GM18507 (cell line): ENCODE results near the gene TBCD.
A peak's percentile ranks its signal among the peaks of the same experiment; 100 is the strongest.

Source experiments
- DNase-seq: peaks from one replicate; pipeline ENCODE4 v3.0.0; 2011; ENCODE audit warnings: low read depth; ENCODE audit not compliant: insufficient read length; ENCODE audit errors: extremely low spot score
- FAIRE-seq: peaks from 2 replicates; lab custom pipeline; 2011; peaks lifted over from hg19 to GRCh38; lab: Jason Lieb, UNC

Gene TBCD

GRCh38 chr17:82862737-82863382 is 111.0 kb downstream of the TBCD start:
- FAIRE-seq: no peak

GRCh38 chr17:82863383-82863940 is 111.6 kb downstream of the TBCD start:
- FAIRE-seq (no peak), DNase-seq (peak; percentile 18)

More at GRCh38 chr17:82862737-82863382, 111.0 kb downstream of the TBCD start:
- no peak for DNase-seq

- DNase-seq: peak; percentile 72
- peak; percentile 99 for FAIRE-seq
These were observed 112.3 kb downstream of the TBCD start for GRCh38 chr17:82863941-82864712.

GRCh38 chr17:82864713-82865248 is 112.9 kb downstream of the TBCD start:
- no peak for DNase-seq
- FAIRE-seq: peak; percentile 12

GRCh38 chr17:82865274-82865673 is 113.4 kb downstream of the TBCD start:
- DNase-seq (no peak), FAIRE-seq (no peak)

- FAIRE-seq: peak; percentile 48
- no peak for DNase-seq
These were observed 114.0 kb downstream of the TBCD start for GRCh38 chr17:82865774-82866395.

- DNase-seq: no peak
- FAIRE-seq: no peak
These were observed 114.8 kb downstream of the TBCD start for GRCh38 chr17:82866590-82867191.

- no peak for DNase-seq
- FAIRE-seq: no peak
These were observed 116.0 kb downstream of the TBCD start for GRCh38 chr17:82867763-82868325.

- FAIRE-seq (no peak), DNase-seq (no peak)
These were observed 116.9 kb downstream of the TBCD start for GRCh38 chr17:82868715-82869131.

- no peak for FAIRE-seq
These were observed 117.7 kb downstream of the TBCD start for GRCh38 chr17:82869536-82869935.

GRCh38 chr17:82870091-82870491 is 118.2 kb downstream of the TBCD start:
- FAIRE-seq: no peak

More at GRCh38 chr17:82869536-82869935, 117.7 kb downstream of the TBCD start:
- DNase-seq: no peak

GRCh38 chr17:82870541-82870940 is 118.7 kb downstream of the TBCD start:
- DNase-seq (no peak), FAIRE-seq (no peak)

More at GRCh38 chr17:82870091-82870491, 118.2 kb downstream of the TBCD start:
- no peak for DNase-seq

GRCh38 chr17:82871056-82871775 is 119.4 kb downstream of the TBCD start:
- FAIRE-seq (peak; percentile 87), DNase-seq (peak; percentile 62)

GRCh38 chr17:82871776-82872561 is 120.1 kb downstream of the TBCD start:
- DNase-seq (no peak), FAIRE-seq (no peak)

GRCh38 chr17:82872591-82873520 is 121.0 kb downstream of the TBCD start:
- no peak for FAIRE-seq
- DNase-seq: no peak

GRCh38 chr17:82873521-82873920 is 121.7 kb downstream of the TBCD start:
- no peak for FAIRE-seq
- no peak for DNase-seq
